ENCODE data around the gene ATP8B4.

ATP8B4 gene

GRCh38 chr15:50119063-50120040, at the start of gene ATP8B4:
TSS of gene ATP8B4 (minus strand) at chr15:50119233. CDS start at chr15:50106966, 12,267 bp downstream.
- no peak for TF ChIP-seq EP300 (IDR thresholded peaks at IDR 0.05; ENCODE audit: borderline replicate concordance)
- TF ChIP-seq CREB1 (IDR thresholded peaks at IDR 0.05; ENCODE audit: low read depth): no peak
- no peak for TF ChIP-seq YY1 (IDR thresholded peaks at IDR 0.05; ENCODE audit: low read depth)
- TF ChIP-seq NFIC (IDR thresholded peaks at IDR 0.05): no peak
- no peak for TF ChIP-seq FOXM1 (IDR thresholded peaks at IDR 0.05; ENCODE audit: borderline replicate concordance, low read depth)
- no peak for TF ChIP-seq REST (IDR thresholded peaks at IDR 0.05; ENCODE audit: low read depth)
- TF ChIP-seq MAX (IDR thresholded peaks at IDR 0.05): no peak
- TF ChIP-seq ZBTB7A (IDR thresholded peaks at IDR 0.05; ENCODE audit: low read depth): no peak
- no peak for TF ChIP-seq CEBPB (IDR thresholded peaks at IDR 0.05)
- TF ChIP-seq TEAD4 (IDR thresholded peaks at IDR 0.05): no peak
- TF ChIP-seq USF1 (IDR thresholded peaks at IDR 0.05): no peak
- TF ChIP-seq TCF12 (IDR thresholded peaks at IDR 0.05; ENCODE audit: low read depth): no peak
- TF ChIP-seq TAF1 (IDR thresholded peaks at IDR 0.05; ENCODE audit: low read depth): no peak
- TF ChIP-seq RAD21 (IDR thresholded peaks at IDR 0.05; ENCODE audit: low read depth): no peak
- TF ChIP-seq EGR1 (IDR thresholded peaks at IDR 0.05): no peak

GRCh38 chr15:50168379-50168778, 49.3 kb upstream of the ATP8B4 start:
- no peak for TF ChIP-seq YY1 (IDR thresholded peaks at IDR 0.05; ENCODE audit: low read depth)
- no peak for TF ChIP-seq NFIC (IDR thresholded peaks at IDR 0.05)
- no peak for TF ChIP-seq CREB1 (IDR thresholded peaks at IDR 0.05; ENCODE audit: low read depth)
- no peak for TF ChIP-seq FOXM1 (IDR thresholded peaks at IDR 0.05; ENCODE audit: borderline replicate concordance, low read depth)
- TF ChIP-seq TAF1 (IDR thresholded peaks at IDR 0.05; ENCODE audit: low read depth): no peak
- TF ChIP-seq TCF12 (IDR thresholded peaks at IDR 0.05; ENCODE audit: low read depth): no peak
- no peak for TF ChIP-seq USF1 (IDR thresholded peaks at IDR 0.05)
- TF ChIP-seq CEBPB (IDR thresholded peaks at IDR 0.05): no peak
- TF ChIP-seq EP300 (IDR thresholded peaks at IDR 0.05; ENCODE audit: borderline replicate concordance): no peak
- no peak for TF ChIP-seq REST (IDR thresholded peaks at IDR 0.05; ENCODE audit: low read depth)
- no peak for TF ChIP-seq RAD21 (IDR thresholded peaks at IDR 0.05; ENCODE audit: low read depth)

GRCh38 chr15:50167110-50167509, 48.1 kb upstream of the ATP8B4 start:
- TF ChIP-seq TCF12 (IDR thresholded peaks at IDR 0.05; ENCODE audit: low read depth) (no peak), TAF1 (IDR thresholded peaks at IDR 0.05; ENCODE audit: low read depth) (no peak), CEBPB (IDR thresholded peaks at IDR 0.05) (no peak), YY1 (IDR thresholded peaks at IDR 0.05; ENCODE audit: low read depth) (no peak), TEAD4 (IDR thresholded peaks at IDR 0.05) (no peak), CREB1 (IDR thresholded peaks at IDR 0.05; ENCODE audit: low read depth) (no peak), MAX (IDR thresholded peaks at IDR 0.05) (no peak), USF1 (IDR thresholded peaks at IDR 0.05) (no peak), NFIC (IDR thresholded peaks at IDR 0.05) (no peak), EGR1 (IDR thresholded peaks at IDR 0.05) (no peak), EP300 (IDR thresholded peaks at IDR 0.05; ENCODE audit: borderline replicate concordance) (no peak), REST (IDR thresholded peaks at IDR 0.05; ENCODE audit: low read depth) (no peak)

Measured in Ishikawa (cell line).